ENCODE measurements around the gene SPPL2A.

SPPL2A gene

DNA sequence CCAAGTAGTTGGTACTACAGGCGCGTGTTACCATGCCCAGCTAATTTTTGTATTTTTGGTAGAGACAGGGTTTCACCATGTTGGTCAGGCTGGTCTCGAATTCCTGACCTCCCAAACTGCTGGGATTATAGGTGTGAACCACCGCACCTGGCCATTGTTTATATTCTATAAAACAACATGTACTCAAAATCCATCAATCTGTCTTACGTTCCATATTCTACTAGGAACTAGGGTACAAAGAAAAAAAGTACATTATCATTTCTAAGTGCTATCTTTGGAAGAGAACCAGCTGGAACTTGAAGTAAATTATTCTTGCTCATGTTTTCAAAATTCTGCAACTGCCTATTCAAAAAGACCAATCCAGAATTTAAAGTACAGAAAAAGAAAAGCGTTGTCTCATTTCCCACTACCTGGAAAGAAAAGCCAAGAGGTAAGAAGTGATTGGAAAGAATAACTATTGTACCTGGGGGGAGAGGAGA, 15.2 kb downstream of the SPPL2A start:
- no peak for DNase-seq (ENCODE audit: low read depth)
- TF ChIP-seq, protein P1, sequence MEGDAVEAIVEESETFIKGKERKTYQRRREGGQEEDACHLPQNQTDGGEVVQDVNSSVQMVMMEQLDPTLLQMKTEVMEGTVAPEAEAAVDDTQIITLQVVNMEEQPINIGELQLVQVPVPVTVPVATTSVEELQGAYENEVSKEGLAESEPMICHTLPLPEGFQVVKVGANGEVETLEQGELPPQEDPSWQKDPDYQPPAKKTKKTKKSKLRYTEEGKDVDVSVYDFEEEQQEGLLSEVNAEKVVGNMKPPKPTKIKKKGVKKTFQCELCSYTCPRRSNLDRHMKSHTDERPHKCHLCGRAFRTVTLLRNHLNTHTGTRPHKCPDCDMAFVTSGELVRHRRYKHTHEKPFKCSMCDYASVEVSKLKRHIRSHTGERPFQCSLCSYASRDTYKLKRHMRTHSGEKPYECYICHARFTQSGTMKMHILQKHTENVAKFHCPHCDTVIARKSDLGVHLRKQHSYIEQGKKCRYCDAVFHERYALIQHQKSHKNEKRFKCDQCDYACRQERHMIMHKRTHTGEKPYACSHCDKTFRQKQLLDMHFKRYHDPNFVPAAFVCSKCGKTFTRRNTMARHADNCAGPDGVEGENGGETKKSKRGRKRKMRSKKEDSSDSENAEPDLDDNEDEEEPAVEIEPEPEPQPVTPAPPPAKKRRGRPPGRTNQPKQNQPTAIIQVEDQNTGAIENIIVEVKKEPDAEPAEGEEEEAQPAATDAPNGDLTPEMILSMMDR (conservative IDR thresholded peaks at IDR 0.05; ENCODE audit: low read depth, low read length): no peak
- no peak overlapping the region for H3K4me3 ChIP-seq (ENCODE audit: low read depth, low read length)

DNA sequence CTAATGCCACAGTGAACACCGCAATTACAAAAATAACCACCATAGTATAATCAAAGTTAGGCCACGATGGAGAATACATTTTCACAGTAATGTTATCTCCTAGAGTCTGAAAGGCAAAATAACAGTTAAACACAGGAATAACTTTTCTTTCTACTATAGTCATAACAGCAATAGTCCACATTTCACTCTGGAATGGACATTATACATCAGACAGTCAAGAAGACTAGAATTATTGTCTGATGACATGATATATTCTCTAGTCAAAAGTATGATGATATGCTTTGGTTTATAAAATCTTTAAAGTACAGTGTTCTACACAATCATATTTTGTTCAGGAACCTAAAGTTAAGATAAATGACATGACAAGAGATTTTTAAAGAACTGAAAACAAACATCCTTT, 18.0 kb downstream of the SPPL2A start:
- DNase-seq (ENCODE audit: low read depth): no peak
- TF ChIP-seq, protein P1 (conservative IDR thresholded peaks at IDR 0.05; ENCODE audit: low read depth, low read length): no peak
- H3K4me3 ChIP-seq (ENCODE audit: low read depth, low read length): no peak overlapping the region

DNA sequence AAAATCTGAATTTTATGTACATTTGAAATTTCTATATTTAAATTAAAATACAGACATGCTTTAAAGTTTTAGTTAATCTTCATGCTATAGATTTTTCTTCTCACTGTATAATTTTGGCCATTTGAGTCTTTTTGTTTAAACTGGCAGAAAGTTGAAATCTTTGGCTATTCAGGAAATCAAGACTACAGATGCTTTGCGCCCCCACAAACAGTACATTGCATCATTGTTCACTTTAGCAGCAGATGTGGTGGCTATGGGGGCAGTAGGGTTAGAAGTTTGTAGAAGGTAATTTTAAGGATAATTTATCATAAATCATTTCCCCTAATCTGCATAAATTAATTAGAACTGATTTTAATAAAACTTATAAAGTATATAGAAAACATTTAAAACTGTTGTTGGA, 20.9 kb downstream of the SPPL2A start:
- peak; percentile 54 for DNase-seq (ENCODE audit: low read depth)
- H3K4me3 ChIP-seq (ENCODE audit: low read depth, low read length): no peak overlapping the region
- TF ChIP-seq, protein P1 (conservative IDR thresholded peaks at IDR 0.05; ENCODE audit: low read depth, low read length): no peak

DNA sequence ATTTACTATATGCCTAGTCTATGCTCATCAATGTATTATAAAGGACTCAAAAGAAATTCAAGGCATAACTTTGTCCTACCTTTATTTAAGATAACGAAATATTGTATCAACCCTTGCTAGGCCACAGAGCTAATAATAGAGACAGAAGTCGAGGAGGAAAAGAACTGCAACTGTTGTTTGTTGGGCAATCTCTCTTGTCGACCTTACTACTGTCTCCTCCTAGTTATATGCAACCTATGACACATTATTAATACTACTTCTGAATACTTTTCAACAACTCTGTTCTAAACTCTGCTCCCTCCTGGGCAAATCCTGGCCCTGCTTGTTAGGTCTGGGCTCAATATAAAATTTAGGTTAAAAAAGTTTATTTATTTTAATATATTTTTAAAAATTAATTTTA, 24.6 kb downstream of the SPPL2A start:
- no peak overlapping the region for H3K4me3 ChIP-seq (ENCODE audit: low read depth, low read length)
- TF ChIP-seq, protein P1 (conservative IDR thresholded peaks at IDR 0.05; ENCODE audit: low read depth, low read length): no peak
- no peak for DNase-seq (ENCODE audit: low read depth)

DNA sequence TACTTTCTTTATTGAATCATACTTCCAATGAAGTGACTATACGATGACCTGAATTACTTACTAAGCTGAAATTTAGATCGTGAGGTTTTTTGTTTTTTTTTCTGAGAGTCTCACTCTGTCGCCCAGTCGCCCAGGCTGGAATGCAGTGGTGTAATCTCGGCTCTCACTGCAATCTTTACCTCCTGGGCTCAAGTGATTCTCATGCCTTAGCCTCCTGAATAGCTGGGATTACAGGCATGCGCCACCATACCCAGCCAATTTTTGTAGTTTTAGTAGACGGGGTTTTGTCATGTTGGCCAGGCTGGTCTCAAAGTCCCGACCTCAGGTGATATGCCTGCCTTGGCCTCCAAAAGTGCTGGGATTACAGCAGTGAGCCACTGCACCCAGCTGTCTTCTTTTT, 28.7 kb downstream of the SPPL2A start:
- no peak overlapping the region for H3K4me3 ChIP-seq (ENCODE audit: low read depth, low read length)
- TF ChIP-seq, protein P1 (conservative IDR thresholded peaks at IDR 0.05; ENCODE audit: low read depth, low read length): no peak
- DNase-seq (ENCODE audit: low read depth): peak; percentile 38

GRCh38 chr15:50735156-50735555, 30.4 kb downstream of the SPPL2A start:
- TF ChIP-seq, protein P1 (conservative IDR thresholded peaks at IDR 0.05; ENCODE audit: low read depth, low read length): no peak
- H3K4me3 ChIP-seq (ENCODE audit: low read depth, low read length): no peak overlapping the region
- DNase-seq (ENCODE audit: low read depth): no peak

DNA sequence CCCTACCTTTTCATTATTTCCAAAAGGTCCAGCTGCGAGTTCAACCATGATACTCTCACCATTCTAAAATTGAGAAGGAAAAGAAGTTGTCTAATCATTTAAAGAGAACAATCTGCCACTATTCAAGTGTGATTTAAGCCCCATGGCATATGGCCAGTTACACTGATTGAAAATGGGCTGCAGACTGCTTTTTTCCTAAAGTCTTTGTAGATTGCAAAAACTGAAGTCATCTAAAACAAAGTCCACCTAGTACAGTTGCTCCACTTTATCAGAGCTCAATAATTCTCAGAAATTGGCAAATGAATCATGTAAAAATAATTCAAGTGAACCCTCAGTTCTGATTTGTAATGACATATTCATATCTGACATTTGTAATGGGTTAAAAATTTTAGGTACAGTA, 39.2 kb downstream of the SPPL2A start:
- no peak for DNase-seq (ENCODE audit: low read depth)
- TF ChIP-seq, protein P1 (conservative IDR thresholded peaks at IDR 0.05; ENCODE audit: low read depth, low read length): no peak
- H3K4me3 ChIP-seq (ENCODE audit: low read depth, low read length): no peak overlapping the region
